Measurements from ENCODE around the gene FTO. TPM values are rescaled to one million over a fixed set of nuclear protein-coding genes. Genes with fewer than 3 reads are reported as not detected.

The FTO gene
- total RNA-seq, 1 donor from 2014 or later, result 70.5 TPM

DNA sequence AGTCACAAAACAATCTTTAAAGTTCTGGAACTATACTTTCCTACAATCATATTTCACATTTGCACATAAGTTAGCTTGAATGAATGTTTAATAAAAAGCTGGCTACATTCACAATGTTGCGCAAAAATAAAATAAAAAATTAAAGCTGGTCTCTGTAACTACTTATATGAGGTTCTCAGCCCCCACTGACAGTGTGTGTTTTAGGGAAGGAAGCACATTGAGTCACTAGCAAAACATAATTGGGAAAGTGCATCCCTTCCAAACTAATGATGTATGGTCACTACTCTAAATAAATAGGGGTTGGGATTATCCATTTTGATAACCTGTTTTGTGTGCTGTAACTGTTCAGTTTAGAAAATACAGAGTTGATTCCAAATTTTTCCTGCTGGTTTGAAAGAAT is 330.7 kb downstream of the FTO start:
- Histone ChIP-seq H3K4me3 (no peak overlapping the region), H3K9me3 (peaks cover 8% of the 10 kb centered on the region), H3K27ac (no peak overlapping the region), H3K36me3 (no peaks in the 10 kb centered on the region), H3K27me3 (no peaks in the 10 kb centered on the region), H3K4me1 (no peaks in the 10 kb centered on the region)
- intact Hi-C loops (cut with DNase I), result no loop called here
- no peak for DNase-seq (ENCODE audit: extremely low spot score in 2 of 2)
- TF ChIP-seq, protein P1, sequence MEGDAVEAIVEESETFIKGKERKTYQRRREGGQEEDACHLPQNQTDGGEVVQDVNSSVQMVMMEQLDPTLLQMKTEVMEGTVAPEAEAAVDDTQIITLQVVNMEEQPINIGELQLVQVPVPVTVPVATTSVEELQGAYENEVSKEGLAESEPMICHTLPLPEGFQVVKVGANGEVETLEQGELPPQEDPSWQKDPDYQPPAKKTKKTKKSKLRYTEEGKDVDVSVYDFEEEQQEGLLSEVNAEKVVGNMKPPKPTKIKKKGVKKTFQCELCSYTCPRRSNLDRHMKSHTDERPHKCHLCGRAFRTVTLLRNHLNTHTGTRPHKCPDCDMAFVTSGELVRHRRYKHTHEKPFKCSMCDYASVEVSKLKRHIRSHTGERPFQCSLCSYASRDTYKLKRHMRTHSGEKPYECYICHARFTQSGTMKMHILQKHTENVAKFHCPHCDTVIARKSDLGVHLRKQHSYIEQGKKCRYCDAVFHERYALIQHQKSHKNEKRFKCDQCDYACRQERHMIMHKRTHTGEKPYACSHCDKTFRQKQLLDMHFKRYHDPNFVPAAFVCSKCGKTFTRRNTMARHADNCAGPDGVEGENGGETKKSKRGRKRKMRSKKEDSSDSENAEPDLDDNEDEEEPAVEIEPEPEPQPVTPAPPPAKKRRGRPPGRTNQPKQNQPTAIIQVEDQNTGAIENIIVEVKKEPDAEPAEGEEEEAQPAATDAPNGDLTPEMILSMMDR (IDR thresholded peaks at IDR 0.05), result no peak

DNA sequence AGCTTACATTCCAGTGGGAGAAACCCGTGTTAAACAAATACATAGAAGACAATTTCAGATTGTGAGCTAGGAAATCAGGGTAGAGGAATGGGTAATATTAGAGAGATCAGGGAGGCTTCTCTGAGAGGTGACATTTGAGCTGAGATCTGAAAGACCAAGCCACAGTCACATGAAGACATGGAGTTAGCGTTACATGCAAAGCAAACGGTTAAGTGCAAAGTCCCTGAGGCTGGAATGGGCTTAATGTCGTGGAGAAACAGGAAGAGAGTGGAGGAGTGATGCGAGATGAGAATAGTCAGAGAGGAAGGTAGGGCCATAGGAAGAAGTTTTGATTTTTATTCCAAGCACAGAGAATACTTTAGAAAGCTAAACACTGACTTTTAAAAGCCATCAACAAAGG is 336.5 kb downstream of the FTO start:
- TF ChIP-seq POLR2AphosphoS5 (IDR thresholded peaks at IDR 0.05; ENCODE audit: insufficient read depth in 1 of 2, low read depth in 1 of 2) (no peak), POLR2A (IDR thresholded peaks at IDR 0.05) (no peak)
- TF ChIP-seq, protein P1 (IDR thresholded peaks at IDR 0.05), result no peak
- no peak for DNase-seq (ENCODE audit: extremely low spot score in 2 of 2)
- no peaks in the 10 kb centered on the region for H3K4me1 ChIP-seq
- no peaks in the 10 kb centered on the region for H3K27me3 ChIP-seq
- no peak overlapping the region for H3K27ac ChIP-seq
- H3K4me3 ChIP-seq, result no peak overlapping the region
- no peaks in the 10 kb centered on the region for H3K36me3 ChIP-seq
- no peaks in the 10 kb centered on the region for H3K9me3 ChIP-seq
- intact Hi-C loops (cut with DNase I), result no loop called here

GRCh38 chr16:54040975-54041374 is 337.0 kb downstream of the FTO start:
- Histone ChIP-seq H3K27ac (no peak overlapping the region), H3K4me3 (no peak overlapping the region), H3K9me3 (no peaks in the 10 kb centered on the region), H3K4me1 (no peaks in the 10 kb centered on the region), H3K36me3 (no peaks in the 10 kb centered on the region), H3K27me3 (no peaks in the 10 kb centered on the region)
- no peak for TF ChIP-seq POLR2A (IDR thresholded peaks at IDR 0.05)
- TF ChIP-seq, protein P1 (IDR thresholded peaks at IDR 0.05), result no peak
- no peak for TF ChIP-seq POLR2AphosphoS5 (IDR thresholded peaks at IDR 0.05; ENCODE audit: insufficient read depth in 1 of 2, low read depth in 1 of 2)
- intact Hi-C loops (cut with DNase I), result no loop called here
- no peak for DNase-seq (ENCODE audit: extremely low spot score in 2 of 2)

DNA sequence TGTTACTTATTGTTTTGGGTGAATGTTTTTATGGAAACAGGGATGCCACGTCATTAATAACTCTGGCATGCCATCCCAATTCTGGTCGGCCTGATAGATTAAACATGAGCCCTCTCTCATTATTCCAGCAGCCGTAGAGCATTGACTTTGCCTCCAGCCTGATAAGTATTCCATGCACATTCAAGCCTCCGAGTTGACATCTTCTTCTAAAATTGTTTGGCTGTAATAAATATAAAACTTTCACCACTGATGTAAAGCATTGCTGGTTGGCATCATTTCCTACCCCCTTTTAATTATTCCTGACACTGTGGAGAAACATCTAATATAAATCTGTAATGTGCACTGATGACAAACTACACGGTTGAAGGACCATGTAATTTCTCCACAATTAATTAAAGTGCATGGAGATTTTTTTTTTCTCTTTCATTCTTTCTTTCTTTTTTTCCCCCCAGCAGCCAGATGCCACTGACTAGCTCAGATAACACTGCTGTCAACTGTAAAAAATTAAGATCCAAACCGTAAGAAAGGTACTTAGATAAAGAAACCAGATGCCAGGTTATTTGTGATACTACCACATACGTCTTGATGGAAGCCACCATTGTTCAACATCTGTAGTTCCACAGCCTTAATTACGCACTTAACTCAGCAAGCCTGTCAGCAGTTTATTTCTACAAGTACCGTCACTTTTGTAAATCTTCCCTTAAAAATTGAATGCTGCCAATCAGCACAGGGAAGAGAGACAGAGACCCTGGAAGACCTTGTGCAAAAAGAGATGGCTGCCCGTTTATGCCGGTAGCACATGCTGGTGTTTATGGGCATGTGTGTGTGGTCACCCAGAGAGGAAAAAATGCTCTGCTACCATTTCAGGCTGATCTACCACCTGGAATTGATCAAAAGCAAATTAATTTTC is 344.9 kb downstream of the FTO start:
- no peak overlapping the region for H3K27ac ChIP-seq
- peaks cover 22% of the 10 kb centered on the region for H3K4me1 ChIP-seq
- H3K36me3 ChIP-seq, result no peaks in the 10 kb centered on the region
- intact Hi-C loops (cut with DNase I), result no loop called here
- TF ChIP-seq POLR2A (IDR thresholded peaks at IDR 0.05), result no peak
- TF ChIP-seq POLR2AphosphoS5 (IDR thresholded peaks at IDR 0.05; ENCODE audit: insufficient read depth in 1 of 2, low read depth in 1 of 2), result no peak
- TF ChIP-seq, protein P1 (IDR thresholded peaks at IDR 0.05), result no peak
- no peak for DNase-seq (ENCODE audit: extremely low spot score in 2 of 2)
- no peak overlapping the region for H3K4me3 ChIP-seq
- H3K9me3 ChIP-seq, result no peaks in the 10 kb centered on the region
- H3K27me3 ChIP-seq, result no peaks in the 10 kb centered on the region
